IMR-90 (cell line): ENCODE data around the gene BBS5. TPM values are rescaled to one million over a fixed set of nuclear protein-coding genes. Genes with fewer than 3 reads are reported as not detected.

Experiments
- ATAC-seq: fragments of 200-7000 bp; cut with Tn5 transposase; 2 replicates; pipeline ENCODE4 v1.9.1; 2020; ENCODE audit warnings: low read depth, mild to moderate bottlenecking, moderate library complexity
- Bru-seq: library from RNA; stranded (reverse); fragments of 400-500 nt; gene quantifications from one replicate; lab custom pipeline; 2021; lab: Mats Ljungman, UMichigan
- BruChase-seq, 2 experiments: library from RNA; stranded (reverse); fragments of 400-500 nt; gene quantifications; one replicate each; lab custom pipeline; 2021; lab: Mats Ljungman, UMichigan
- BruUV-seq: library from RNA; stranded (reverse); fragments of 400-500 nt; replicated peaks from 2 replicates; lab custom pipeline; 2021; lab: Mats Ljungman, UMichigan
- CTCF ChIA-PET: fragments of 300-600 bp; formaldehyde crosslinking; extraction: SDS; loops from one replicate; lab custom pipeline; 2021; ENCODE audit warnings: antibody characterized with exemption; lab: Yijun Ruan, JAX
- POLR2A ChIA-PET: fragments of 300-600 bp; sonication (Branson Sonifier 250); formaldehyde crosslinking; loops from one replicate; lab custom pipeline; 2022; ENCODE audit warnings: antibody characterized with exemption; ENCODE audit not compliant: unreplicated experiment; lab: Charles Lee
- DNase-seq: peaks from one replicate; pipeline ENCODE4 v3.0.0; 2013
- H2AFZ ChIP-seq: replicated peaks from 2 replicates; pipeline ENCODE3; 2013; ENCODE audit warnings: low read length, mild to moderate bottlenecking; ENCODE audit not compliant: poor library complexity
- H2AK5ac ChIP-seq: 2 replicates; pipeline ENCODE4 v1.6.1; 2013; ENCODE audit warnings: low read depth, low read length, inconsistent platforms
- H2AK9ac ChIP-seq: replicated peaks from 2 replicates; pipeline ENCODE3; 2013; ENCODE audit warnings: mild to moderate bottlenecking, low read depth, low read length, moderate library complexity; ENCODE audit not compliant: poor library complexity
- H2BK120ac ChIP-seq: 2 replicates; pipeline ENCODE4 v1.6.1; 2013; ENCODE audit warnings: low read depth, low read length, inconsistent platforms
- H2BK15ac ChIP-seq: 3 replicates; pipeline ENCODE4 v1.6.1; 2013; ENCODE audit warnings: low read depth, low read length, inconsistent platforms
- H2BK20ac ChIP-seq: 2 replicates; pipeline ENCODE4 v1.6.1; 2013; ENCODE audit warnings: low read depth, mild to moderate bottlenecking, inconsistent platforms, low read length, moderate library complexity
- H2BK5ac ChIP-seq: 2 replicates; pipeline ENCODE4 v1.6.1; 2013; ENCODE audit warnings: mild to moderate bottlenecking, low read depth, low read length, inconsistent platforms; ENCODE audit not compliant: poor library complexity, severe bottlenecking
- H3K14ac ChIP-seq: replicated peaks from 2 replicates; pipeline ENCODE4 v1.6.1; 2013; ENCODE audit warnings: low read depth, low read length, inconsistent platforms
- H3K18ac ChIP-seq: 2 replicates; pipeline ENCODE4 v1.6.1; 2013; ENCODE audit warnings: low read depth, low read length, control low read depth
- H3K23ac ChIP-seq: 2 replicates; pipeline ENCODE4 v1.6.1; 2013; ENCODE audit warnings: low read depth, low read length, inconsistent platforms
- H3K27ac ChIP-seq: 2 replicates; pipeline ENCODE4 v1.5.1; 2013; ENCODE audit warnings: mild to moderate bottlenecking, control low read depth, low read length; ENCODE audit not compliant: insufficient read depth
- H3K27me3 ChIP-seq: 2 replicates; pipeline ENCODE4 v1.6.1; 2013; ENCODE audit warnings: low read length; ENCODE audit not compliant: control insufficient read depth, insufficient read depth
- H3K36me3 ChIP-seq: 2 replicates; pipeline ENCODE4 v1.6.1; 2013; ENCODE audit warnings: low read length, mixed read lengths; ENCODE audit not compliant: control insufficient read depth, insufficient read depth
- H3K4ac ChIP-seq: 2 replicates; pipeline ENCODE4 v1.6.1; 2013; ENCODE audit warnings: low read depth, low read length, inconsistent platforms
- H3K4me1 ChIP-seq: 2 replicates; pipeline ENCODE4 v1.6.1; 2013; ENCODE audit warnings: low read length, mixed read lengths; ENCODE audit not compliant: control insufficient read depth, insufficient read depth
- H3K4me2 ChIP-seq: 2 replicates; pipeline ENCODE4 v1.6.1; 2013; ENCODE audit warnings: low read depth, mild to moderate bottlenecking, control low read depth, low read length, moderate library complexity
- H3K4me3 ChIP-seq: 2 replicates; pipeline ENCODE4 v1.5.1; 2013; ENCODE audit warnings: low read depth, mild to moderate bottlenecking, control low read depth, low read length, moderate library complexity; ENCODE audit not compliant: insufficient read depth
- H3K56ac ChIP-seq: 2 replicates; pipeline ENCODE4 v1.6.1; 2013; ENCODE audit warnings: low read length, inconsistent platforms; ENCODE audit not compliant: insufficient read depth; ENCODE audit errors: extremely low read depth
- H3K79me1 ChIP-seq, 2 experiments: 2 replicates each; pipeline ENCODE4 v1.6.1; 2013; ENCODE audit warnings: low read length in 2 of 2, inconsistent platforms in 1 of 2, low read depth in 1 of 2
- H3K9ac ChIP-seq: 2 replicates; pipeline ENCODE4 v1.6.1; 2013; ENCODE audit warnings: low read depth, low read length, control low read depth
- H3K9me1 ChIP-seq: 2 replicates; pipeline ENCODE4 v1.6.1; 2013; ENCODE audit warnings: low read length, inconsistent platforms; ENCODE audit not compliant: insufficient read depth
- H3K9me3 ChIP-seq: 2 replicates; pipeline ENCODE4 v1.6.1; 2013; ENCODE audit warnings: low read length; ENCODE audit not compliant: control insufficient read depth, insufficient read depth
- H4K20me1 ChIP-seq: 2 replicates; pipeline ENCODE4 v1.6.1; 2013; ENCODE audit warnings: low read length, inconsistent platforms; ENCODE audit not compliant: insufficient read depth
- H4K5ac ChIP-seq: 2 replicates; pipeline ENCODE4 v1.6.1; 2013; ENCODE audit warnings: mild to moderate bottlenecking, low read depth, low read length, control low read depth
- H4K8ac ChIP-seq, 2 experiments: 2 replicates each; pipeline ENCODE4 v1.6.1; 2013; ENCODE audit warnings: low read depth in 2 of 2, low read length in 2 of 2, control low read depth in 1 of 2, inconsistent platforms in 1 of 2
- H4K91ac ChIP-seq: 2 replicates; pipeline ENCODE4 v1.6.1; 2013; ENCODE audit warnings: low read depth, low read length, inconsistent platforms; ENCODE audit not compliant: insufficient read depth
- BHLHE40 ChIP-seq: fragments of 150-350 bp; IDR thresholded peaks from 2 replicates; pipeline ENCODE4 v1.6.1; 2016; ENCODE audit warnings: mild to moderate bottlenecking, low read depth, low read length
- CHD1 ChIP-seq: IDR thresholded peaks from 2 replicates; pipeline ENCODE4 v1.6.1; 2012; ENCODE audit warnings: low read depth, low read length, improper control_type of control experiment
- CTCF ChIP-seq: conservative IDR thresholded peaks from 2 replicates; pipeline ENCODE4 v1.5.1; 2012; ENCODE audit warnings: mild to moderate bottlenecking, low read depth, low read length, improper control_type of control experiment
- MAFK ChIP-seq: IDR thresholded peaks from 2 replicates; pipeline ENCODE4 v1.6.1; 2012; ENCODE audit warnings: low read depth, low read length, improper control_type of control experiment
- MXI1 ChIP-seq: IDR thresholded peaks from 2 replicates; pipeline ENCODE4 v1.6.1; 2012; ENCODE audit warnings: low read depth, mild to moderate bottlenecking, low read length, moderate library complexity, borderline replicate concordance
- NFE2L2 ChIP-seq: fragments of 150-350 bp; IDR thresholded peaks from 2 replicates; pipeline ENCODE4 v1.6.1; 2016; ENCODE audit warnings: low read depth, mild to moderate bottlenecking, low read length
- POLR2A ChIP-seq: IDR thresholded peaks from 2 replicates; pipeline ENCODE4 v1.6.1; 2012; ENCODE audit warnings: mild to moderate bottlenecking, low read depth, low read length
- RAD21 ChIP-seq: IDR thresholded peaks from 2 replicates; pipeline ENCODE4 v1.6.1; 2012; ENCODE audit warnings: low read length, improper control_type of control experiment
- RFX5 ChIP-seq: IDR thresholded peaks from 2 replicates; pipeline ENCODE4 v1.8.0; 2012; ENCODE audit warnings: low read depth, mild to moderate bottlenecking, low read length, moderate library complexity
- SMC3 ChIP-seq: fragments of 150-350 bp; IDR thresholded peaks from 2 replicates; pipeline ENCODE4 v1.6.1; 2016; ENCODE audit warnings: low read depth, mild to moderate bottlenecking, antibody characterized with exemption, low read length, moderate library complexity
- USF2 ChIP-seq: fragments of 150-350 bp; IDR thresholded peaks from 2 replicates; pipeline ENCODE4 v1.6.1; 2017; ENCODE audit warnings: mild to moderate bottlenecking, antibody characterized with exemption, low read length, low read depth
- WGBS, 2 experiments: methylation state at CpG; one replicate each; pipeline versions ENCODE4 v1.1.5 to v1.1.7; 2013; ENCODE audit warnings: missing lambda C conversion rate in 2 of 2; ENCODE audit not compliant: insufficient read length in 1 of 2; ENCODE audit errors: extremely low coverage in 2 of 2; 5-methylcytosine and 5-hydroxymethylcytosine counted together
- dilution Hi-C: fragments of 300-500 bp; cut with HindIII; formaldehyde crosslinking; loops from one replicate; pipeline ENCODE4 v1.14.3; 2018; ENCODE audit warnings: low sequenced_read_pairs; ENCODE audit not compliant: unreplicated experiment
- in situ Hi-C: fragments of 300-500 bp; cut with MboI; formaldehyde crosslinking; loops from 3 replicates; pipeline ENCODE4 v1.14.3; 2019; ENCODE audit warnings: low sequenced_read_pairs, inconsistent platforms, mixed read lengths
- intact Hi-C: fragments of 100-400 bp; cut with micrococcal nuclease; formaldehyde crosslinking; loops from 2 replicates; pipeline ENCODE4 v1.10.0; 2022
- long read RNA-seq: library from polyadenylated mRNA; unstranded; transcript quantifications from one replicate; pipeline ENCODE4 v2.0.0, GENCODE V29; 2021; ENCODE audit not compliant: unreplicated experiment
- polyA plus RNA-seq, 3 experiments: library from polyadenylated mRNA; depleted of rRNA; stranded (reverse); fragments of >200 nt; gene quantifications; 2 replicates each; pipeline ENCODE4 v1.2.3, GENCODE V29; 2012; ENCODE audit warnings: low replicate concordance in 1 of 3
- total RNA-seq: library from RNA; depleted of rRNA; stranded (reverse); fragments of >200 nt; gene quantifications from 2 replicates; pipeline ENCODE4 v1.2.3, GENCODE V29; 2012; rRNA removed

Gene BBS5
- total RNA-seq: 1.4 and 1.9 TPM in 2 replicates
- polyA plus RNA-seq (2012; rRNA removed): 4.1 and 4.4 TPM in 2 replicates
- 5.0 and 5.7 TPM in 2 replicates for polyA plus RNA-seq (2012; cell fraction: cytosol; rRNA removed)
- polyA plus RNA-seq (2012; cell fraction: nucleus; rRNA removed; ENCODE audit: low replicate concordance): 11.6 and 17.6 TPM in 2 replicates
- percentile 53 among the genes with signal in this experiment for Bru-seq, nascent RNA
- percentile 71 among the genes with signal in this experiment for BruChase-seq, experiment 1, labeled RNA remaining after a 6-hour chase
- percentile 74 among the genes with signal in this experiment for BruChase-seq, experiment 2, labeled RNA remaining after a 2-hour chase
- long read RNA-seq, partial matches to known transcripts: 1 of 2 reads
- long read RNA-seq, other reads (novel, unspliced or antisense): 1 of 2 reads

- in situ Hi-C loops: no loop called here
- Histone ChIP-seq H4K20me1 (no peaks in the 10 kb centered on the region), H3K18ac (peak within 1 kb of the TSS; percentile 50), H2BK120ac (peak within 1 kb of the TSS; percentile 82; the same call in 1 of the 2 replicates), H3K27ac (peak within 1 kb of the TSS; percentile 52), H3K9me1 (0 out of 2 replicates have a peak, but pooled peaks cover 8% of the 10 kb centered on the region), H3K36me3 (0 out of 2 replicates have a peak, but pooled peaks cover 1% of the 10 kb centered on the region), H3K14ac (peak within 1 kb of the TSS; percentile 94), H3K4me1 (peaks cover 8% of the 10 kb centered on the region), H2BK20ac (no peak within 1 kb of the TSS), H4K5ac (peak within 1 kb of the TSS; percentile 95), H3K9ac (peak within 1 kb of the TSS; percentile 68), H2AK9ac (peak within 1 kb of the TSS; percentile 95), H2BK15ac (peak within 1 kb of the TSS; percentile 62; the same call in 1 of the 3 replicates), H4K91ac (peak within 1 kb of the TSS; percentile 72), H2AK5ac (peak within 1 kb of the TSS; percentile 7; the same call in 1 of the 2 replicates), H3K56ac (peak within 1 kb of the TSS; percentile 70), H3K4ac (peak within 1 kb of the TSS; percentile 92), H2AFZ (peak within 1 kb of the TSS; percentile 97), H3K4me2 (peak within 1 kb of the TSS; percentile 98), H3K9me3 (no peaks in the 10 kb centered on the region), H3K79me1 (peaks cover 0 to 14% of the 10 kb centered on the region in 2 experiments; a peak in 2 of 4 replicates), H3K27me3 (no peaks in the 10 kb centered on the region), H2BK5ac (peak within 1 kb of the TSS; percentile 54), H4K8ac (peak within 1 kb of the TSS; percentile 91 to 98), H3K23ac (peak within 1 kb of the TSS; percentile 88), H3K4me3 (peak within 1 kb of the TSS; percentile 60)
- dilution Hi-C loops: no loop called here
- BruUV-seq: no TSS peak
- POLR2A ChIA-PET: no interaction called here
- intact Hi-C loops: loop anchor here (2.0 kb wide), 1 partner anchor 319 kb away; the partner anchor contains the start of gene SSB
- peak; percentile 87 for DNase-seq
- CTCF ChIA-PET: interaction anchor here (0.6 to 2.0 kb wide), 6 partner anchors 8 to 90 kb away, joined by 3 to 9 read pairs (median 6); no protein-coding TSS in a partner anchor
- WGBS, 2 experiments: 6% methylated on average over 16 of the region's 71 CpGs; no CpG with 5 or more reads in 1 of the 2 experiments
- ATAC-seq: peak; percentile 97
- TF ChIP-seq RAD21: peak; percentile 36
- no peak for TF ChIP-seq MAFK
- TF ChIP-seq BHLHE40: no peak; the same call in 1 of the 2 replicates
- TF ChIP-seq SMC3: 0 out of 2 replicates have a peak, but pooled peaks have one; percentile 5
- TF ChIP-seq MXI1: peak; percentile 97
- no peak for TF ChIP-seq RFX5
- no peak for TF ChIP-seq NFE2L2
- TF ChIP-seq CHD1: no peak
- TF ChIP-seq CTCF: peak; percentile 54
- no peak; the same call in 1 of the 2 replicates for TF ChIP-seq POLR2A
- TF ChIP-seq USF2: no peak
Measured at GRCh38 chr2:169479257-169480078, at the start of gene BBS5. Gene BBS5 (plus strand): TSS chr2:169479494. CDS start chr2:169479554, 60 bp downstream.
